ENCODE results near the gene DPYSL4.

DPYSL4 gene

DNA sequence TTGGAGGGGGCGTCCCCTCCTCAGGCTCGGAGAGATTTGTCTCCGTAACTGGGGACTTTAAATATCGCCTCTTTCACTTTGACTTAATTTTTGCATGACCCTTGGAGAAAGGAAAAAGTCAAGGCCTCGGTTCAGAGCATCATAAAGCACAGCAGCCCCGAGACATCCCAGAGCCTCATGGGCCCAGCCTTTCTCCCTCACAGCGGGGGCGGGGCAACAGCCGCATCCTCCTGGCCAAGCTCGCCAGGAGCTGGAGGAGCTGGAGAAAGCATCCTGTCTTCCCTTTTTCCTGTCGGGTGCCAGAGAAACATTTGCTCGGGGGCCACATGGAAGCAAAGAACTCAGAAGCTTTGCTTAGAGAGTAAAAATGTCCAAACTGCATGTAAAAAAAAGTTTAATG, 43.6 kb upstream of the DPYSL4 start:
- 66 to 67% methylated on average over 7 to 12 of the region's 12 CpGs for WGBS, 2 experiments (ENCODE audit: insufficient coverage in 2 of 2)
- Histone ChIP-seq H3K4me3 (ENCODE audit: extremely low read depth, insufficient read depth, low read length, poor library complexity, severe bottlenecking) (no peak overlapping the region), H3K36me3 (ENCODE audit: control insufficient read depth, insufficient read depth, low read length) (no peaks in the 10 kb centered on the region), H3K4me1 (ENCODE audit: control insufficient read depth, insufficient read depth, low read length, poor library complexity, severe bottlenecking) (no peaks in the 10 kb centered on the region), H3K27ac (ENCODE audit: low read depth, low read length, severe bottlenecking) (no peak overlapping the region), H3K9me3 (ENCODE audit: control insufficient read depth, low read length) (no peaks in the 10 kb centered on the region)

DNA sequence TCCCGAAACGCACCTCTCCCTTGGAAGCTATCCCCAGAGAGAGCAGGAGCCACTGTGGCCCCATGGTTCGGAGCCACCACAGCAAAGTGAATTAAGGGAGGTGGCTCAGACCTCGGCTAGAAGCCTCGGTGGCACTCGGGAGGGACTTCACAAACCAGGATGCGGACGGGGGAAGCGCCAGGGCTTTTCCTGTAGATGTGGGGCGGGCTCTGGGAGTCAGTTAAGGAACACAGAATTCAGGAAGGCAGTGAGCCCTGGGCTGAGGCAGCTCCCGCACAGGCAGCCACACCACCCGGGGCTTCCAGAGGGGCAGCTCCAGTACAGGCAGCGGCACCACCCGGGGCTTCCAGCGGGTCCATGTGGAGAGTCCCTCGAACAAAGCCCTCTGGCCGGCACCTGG, 42.7 kb upstream of the DPYSL4 start:
- Histone ChIP-seq H3K4me3 (ENCODE audit: extremely low read depth, insufficient read depth, low read length, poor library complexity, severe bottlenecking) (no peak overlapping the region), H3K9me3 (ENCODE audit: control insufficient read depth, low read length) (no peaks in the 10 kb centered on the region), H3K36me3 (ENCODE audit: control insufficient read depth, insufficient read depth, low read length) (no peaks in the 10 kb centered on the region), H3K27ac (ENCODE audit: low read depth, low read length, severe bottlenecking) (no peak overlapping the region), H3K4me1 (ENCODE audit: control insufficient read depth, insufficient read depth, low read length, poor library complexity, severe bottlenecking) (no peaks in the 10 kb centered on the region)
- 74 to 75% methylated on average over 14 to 15 of the region's 17 CpGs for WGBS, 2 experiments (ENCODE audit: insufficient coverage in 2 of 2)

DNA sequence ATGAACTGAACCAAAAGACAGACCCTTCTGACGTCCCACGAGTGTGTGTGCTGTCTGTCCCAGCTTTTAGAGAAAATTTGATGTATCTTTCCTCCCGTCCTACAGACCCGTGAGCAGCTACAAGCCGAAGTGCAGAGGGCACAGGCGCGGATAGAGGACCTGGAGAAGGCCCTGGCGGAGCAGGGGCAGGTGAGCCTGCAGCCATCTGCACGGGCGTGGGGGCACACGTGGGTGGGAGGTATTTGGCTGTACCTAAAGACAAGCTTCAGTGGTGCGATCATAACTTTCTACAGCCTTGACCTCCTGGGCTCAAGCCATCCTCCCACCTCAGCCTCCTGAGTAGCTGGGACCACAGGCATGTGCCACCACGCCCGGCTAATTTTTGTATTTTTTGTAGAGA, 41.7 kb upstream of the DPYSL4 start:
- H3K27ac ChIP-seq (ENCODE audit: low read depth, low read length, severe bottlenecking), result no peak overlapping the region
- H3K4me3 ChIP-seq (ENCODE audit: extremely low read depth, insufficient read depth, low read length, poor library complexity, severe bottlenecking), result no peak overlapping the region
- 89 to 96% methylated on average over 7 to 14 of the region's 14 CpGs for WGBS, 2 experiments (ENCODE audit: insufficient coverage in 2 of 2)

DNA sequence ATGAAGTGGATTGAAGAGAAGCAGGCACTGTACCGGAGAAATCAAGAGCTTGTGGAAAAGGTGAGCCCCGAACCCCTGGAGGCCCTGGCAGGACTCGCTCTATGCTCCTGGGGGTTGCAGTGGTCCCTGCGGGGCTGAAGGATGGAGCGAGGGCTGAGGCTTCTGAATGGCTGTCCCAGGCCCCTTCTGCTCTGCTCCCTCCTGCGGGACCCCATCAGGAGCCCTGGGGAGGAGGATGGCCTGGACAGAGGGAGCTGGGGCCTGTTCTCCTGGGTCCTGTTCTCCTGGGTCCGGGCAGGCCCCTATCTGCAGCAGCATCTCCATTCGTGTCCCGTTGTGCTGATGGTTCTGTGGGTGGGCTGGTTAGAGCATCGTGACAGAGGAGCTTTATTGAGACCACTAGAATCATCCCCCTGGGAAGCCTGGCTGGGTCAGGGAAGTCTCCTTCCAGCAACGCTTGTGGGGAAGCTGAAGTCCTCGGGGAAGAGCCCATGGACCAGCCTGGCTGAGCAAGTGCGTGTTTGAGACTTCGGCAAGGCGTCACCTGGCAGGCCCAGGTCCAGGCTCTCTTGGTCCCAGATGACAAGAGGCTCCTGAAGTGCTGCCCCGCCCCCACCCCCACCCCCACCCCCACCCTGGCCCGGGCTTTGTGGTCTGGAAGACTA, 41.1 kb upstream of the DPYSL4 start:
- 82 to 86% methylated on average over 12 of the region's 17 CpGs for WGBS, 2 experiments (ENCODE audit: insufficient coverage in 2 of 2)
- Histone ChIP-seq H3K4me1 (ENCODE audit: control insufficient read depth, insufficient read depth, low read length, poor library complexity, severe bottlenecking) (no peaks in the 10 kb centered on the region), H3K9me3 (ENCODE audit: control insufficient read depth, low read length) (no peaks in the 10 kb centered on the region), H3K27ac (ENCODE audit: low read depth, low read length, severe bottlenecking) (no peak overlapping the region), H3K4me3 (ENCODE audit: extremely low read depth, insufficient read depth, low read length, poor library complexity, severe bottlenecking) (no peak overlapping the region), H3K36me3 (ENCODE audit: control insufficient read depth, insufficient read depth, low read length) (no peaks in the 10 kb centered on the region)

More for the DNA sequence above, 41.7 kb upstream of the DPYSL4 start:
- no peaks in the 10 kb centered on the region for H3K9me3 ChIP-seq (ENCODE audit: control insufficient read depth, low read length)
- H3K4me1 ChIP-seq (ENCODE audit: control insufficient read depth, insufficient read depth, low read length, poor library complexity, severe bottlenecking), result no peaks in the 10 kb centered on the region
- no peaks in the 10 kb centered on the region for H3K36me3 ChIP-seq (ENCODE audit: control insufficient read depth, insufficient read depth, low read length)

DNA sequence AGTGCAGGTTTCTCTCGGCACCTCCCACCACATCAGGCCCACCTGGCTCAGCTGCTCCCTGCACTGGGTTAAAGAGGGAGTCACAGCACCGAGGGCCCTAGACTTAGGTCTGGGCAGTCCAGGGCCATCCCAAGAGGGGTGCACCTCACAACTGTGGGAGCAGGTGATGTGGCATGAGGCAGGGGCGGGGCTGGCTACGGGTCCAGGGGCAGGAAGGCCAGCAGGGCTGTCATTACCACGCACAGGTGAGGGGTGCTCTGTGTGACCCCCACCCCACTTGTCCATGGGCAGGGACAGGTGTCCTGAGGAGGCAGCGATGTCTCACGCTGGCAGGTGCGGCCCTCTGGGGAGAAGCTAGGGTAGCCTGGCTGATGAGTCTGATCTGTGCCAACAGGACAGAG, 40.5 kb upstream of the DPYSL4 start:
- Histone ChIP-seq H3K4me1 (ENCODE audit: control insufficient read depth, insufficient read depth, low read length, poor library complexity, severe bottlenecking) (no peaks in the 10 kb centered on the region), H3K27ac (ENCODE audit: low read depth, low read length, severe bottlenecking) (no peak overlapping the region)
- 71 to 75% methylated on average over 8 of the region's 8 CpGs for WGBS, 2 experiments (ENCODE audit: insufficient coverage in 2 of 2)

DNA sequence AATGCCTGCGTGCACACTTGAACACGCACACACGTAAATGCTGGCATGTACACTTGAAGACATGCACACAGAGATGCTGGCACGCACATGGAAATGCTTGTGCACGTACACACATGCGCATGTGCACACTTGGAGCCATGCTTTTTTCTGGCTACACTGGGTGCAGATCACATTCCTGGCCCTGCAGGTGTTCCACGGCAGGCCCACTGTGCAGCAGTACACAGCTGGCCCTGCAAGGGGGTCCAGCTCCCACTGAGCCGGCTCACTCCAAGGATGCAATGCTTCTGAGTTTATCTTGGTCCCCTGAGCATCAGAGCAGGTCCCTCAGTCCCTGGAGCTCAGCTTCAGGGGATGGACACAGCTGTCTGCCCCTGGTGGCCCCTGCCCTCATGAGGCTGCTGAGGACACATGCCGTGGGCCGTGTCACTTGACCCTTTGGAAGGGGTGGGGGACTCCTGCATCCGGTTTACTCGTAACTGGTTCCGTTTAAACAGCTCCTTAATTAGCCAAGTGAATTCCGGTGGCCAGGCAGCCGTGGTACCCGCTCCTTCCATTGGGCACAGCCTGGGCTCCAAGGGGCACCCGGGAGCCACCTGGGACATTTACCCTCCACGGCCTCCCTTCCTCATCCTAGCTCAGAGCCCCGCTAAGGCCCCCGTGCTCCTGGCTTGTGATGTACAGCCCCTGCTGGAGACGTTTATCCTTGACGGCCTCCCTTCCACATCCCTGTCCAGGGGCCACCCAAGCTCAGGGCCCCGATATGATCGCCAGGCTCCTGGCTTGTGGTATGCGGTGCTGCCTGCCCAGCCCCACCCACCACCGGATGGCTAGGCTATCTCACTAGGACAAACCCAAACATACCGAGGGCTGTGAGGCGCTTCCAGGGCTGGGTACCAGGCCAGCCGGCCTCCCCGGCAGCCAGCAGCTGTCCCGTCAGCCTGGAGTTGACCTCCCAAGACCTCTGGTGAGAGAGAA, 39.5 kb upstream of the DPYSL4 start:
- 87 to 88% methylated on average over 30 to 31 of the region's 31 CpGs for WGBS, 2 experiments (ENCODE audit: insufficient coverage in 2 of 2)
- H3K27ac ChIP-seq (ENCODE audit: low read depth, low read length, severe bottlenecking), result no peak overlapping the region
- H3K9me3 ChIP-seq (ENCODE audit: control insufficient read depth, low read length), result no peaks in the 10 kb centered on the region
- H3K4me1 ChIP-seq (ENCODE audit: control insufficient read depth, insufficient read depth, low read length, poor library complexity, severe bottlenecking), result no peaks in the 10 kb centered on the region
- H3K4me3 ChIP-seq (ENCODE audit: extremely low read depth, insufficient read depth, low read length, poor library complexity, severe bottlenecking), result no peak overlapping the region
- H3K36me3 ChIP-seq (ENCODE audit: control insufficient read depth, insufficient read depth, low read length), result no peaks in the 10 kb centered on the region

More for the DNA sequence above, 40.5 kb upstream of the DPYSL4 start:
- Histone ChIP-seq H3K4me3 (ENCODE audit: extremely low read depth, insufficient read depth, low read length, poor library complexity, severe bottlenecking) (no peak overlapping the region), H3K9me3 (ENCODE audit: control insufficient read depth, low read length) (no peaks in the 10 kb centered on the region), H3K36me3 (ENCODE audit: control insufficient read depth, insufficient read depth, low read length) (no peaks in the 10 kb centered on the region)

DNA sequence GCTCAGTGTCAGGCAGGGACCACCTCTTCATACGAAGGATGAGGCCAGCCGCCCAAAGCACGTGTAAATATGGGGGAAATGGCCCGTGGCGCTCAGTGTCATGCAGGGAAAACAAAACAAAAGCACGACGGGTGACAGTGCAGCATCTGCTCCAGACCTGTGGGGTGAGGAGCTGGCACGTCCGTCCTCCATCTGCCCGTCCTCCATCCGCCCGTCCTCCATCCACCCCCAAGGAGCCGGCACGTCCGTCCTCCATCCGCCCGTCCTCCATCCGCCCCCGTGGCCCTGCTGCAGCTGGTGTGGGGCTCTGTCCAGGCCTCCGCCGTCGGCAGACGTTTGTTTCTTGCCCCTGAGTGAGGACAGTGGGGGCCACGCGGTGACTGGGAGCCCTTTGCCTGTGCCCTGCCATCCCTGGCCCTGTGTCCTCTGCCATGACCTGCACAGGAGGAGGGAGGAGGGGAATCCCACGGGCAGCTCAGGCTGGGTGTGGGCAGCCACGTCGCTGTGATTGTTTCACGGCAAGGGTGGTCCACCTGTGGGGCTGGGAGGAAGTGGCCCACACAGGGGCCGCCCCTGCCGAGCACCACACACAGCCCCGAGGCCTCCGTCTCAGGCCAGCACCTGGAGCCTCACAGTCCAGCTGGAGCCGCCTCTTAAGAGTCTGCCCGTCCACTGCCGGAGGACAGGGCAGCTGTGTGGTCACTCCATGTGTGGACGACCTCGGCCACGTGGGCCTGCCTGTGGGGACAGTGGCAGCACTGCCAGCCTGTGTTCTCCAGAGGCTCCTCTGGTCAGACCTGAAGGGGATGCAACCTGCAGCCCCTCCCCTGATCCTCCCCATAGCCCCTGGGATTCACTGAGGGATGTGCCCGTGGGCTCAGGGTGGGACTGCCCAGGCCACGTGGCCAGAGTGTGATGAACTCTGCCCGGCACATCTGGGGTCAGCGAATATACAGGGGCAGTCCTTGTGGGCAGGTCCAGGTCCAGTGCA, 38.2 kb upstream of the DPYSL4 start:
- Histone ChIP-seq H3K4me3 (ENCODE audit: extremely low read depth, insufficient read depth, low read length, poor library complexity, severe bottlenecking) (no peak overlapping the region), H3K4me1 (ENCODE audit: control insufficient read depth, insufficient read depth, low read length, poor library complexity, severe bottlenecking) (no peaks in the 10 kb centered on the region), H3K9me3 (ENCODE audit: control insufficient read depth, low read length) (no peaks in the 10 kb centered on the region), H3K36me3 (ENCODE audit: control insufficient read depth, insufficient read depth, low read length) (no peaks in the 10 kb centered on the region), H3K27ac (ENCODE audit: low read depth, low read length, severe bottlenecking) (no peak overlapping the region)
- WGBS, 2 experiments (ENCODE audit: insufficient coverage in 2 of 2), result 87 to 90% methylated on average over 31 to 37 of the region's 43 CpGs

DNA sequence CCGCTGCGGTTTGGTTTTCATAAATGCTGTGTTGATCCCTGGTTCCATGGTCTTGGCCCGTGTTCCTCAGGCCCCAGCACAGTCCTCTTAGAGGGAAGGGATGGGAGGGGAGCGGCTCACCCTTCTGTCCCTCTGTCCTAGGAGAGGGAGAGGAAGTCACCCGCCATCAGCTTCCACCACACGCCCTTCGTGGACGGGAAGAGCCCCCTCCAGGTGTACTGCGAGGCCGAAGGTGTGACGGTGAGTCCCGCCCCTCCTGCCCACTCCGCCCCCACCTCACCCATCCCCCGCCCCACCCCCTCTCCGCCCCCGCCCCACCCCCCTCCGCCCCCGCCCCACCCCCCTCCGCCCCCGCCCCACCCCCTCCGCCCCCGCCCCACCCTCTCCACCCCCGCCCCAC, 37.5 kb upstream of the DPYSL4 start:
- Histone ChIP-seq H3K4me1 (ENCODE audit: control insufficient read depth, insufficient read depth, low read length, poor library complexity, severe bottlenecking) (no peaks in the 10 kb centered on the region), H3K36me3 (ENCODE audit: control insufficient read depth, insufficient read depth, low read length) (no peaks in the 10 kb centered on the region), H3K4me3 (ENCODE audit: extremely low read depth, insufficient read depth, low read length, poor library complexity, severe bottlenecking) (no peak overlapping the region), H3K27ac (ENCODE audit: low read depth, low read length, severe bottlenecking) (no peak overlapping the region), H3K9me3 (ENCODE audit: control insufficient read depth, low read length) (no peaks in the 10 kb centered on the region)
- WGBS, 2 experiments (ENCODE audit: insufficient coverage in 2 of 2), result 93% methylated on average over 3 of the region's 23 CpGs

DNA sequence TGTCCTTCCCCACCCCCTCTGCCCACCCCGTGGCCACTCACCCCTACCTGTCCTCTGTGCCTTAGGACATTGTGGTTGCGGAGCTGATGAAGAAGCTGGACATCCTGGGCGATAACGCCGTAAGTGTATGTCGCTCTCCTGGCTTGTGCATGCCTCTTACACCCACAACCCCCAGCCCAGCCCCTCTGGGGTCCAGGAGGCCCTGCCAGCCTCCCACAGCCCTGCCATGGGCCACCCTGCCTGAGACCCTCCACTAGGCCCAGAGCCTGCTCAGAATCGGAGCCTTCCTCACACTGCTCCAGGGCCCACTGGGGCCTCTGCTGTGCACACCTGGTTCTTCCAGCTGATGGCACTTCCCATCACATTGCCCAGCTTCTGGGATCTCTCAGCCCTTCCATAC, 36.8 kb upstream of the DPYSL4 start:
- H3K4me1 ChIP-seq (ENCODE audit: control insufficient read depth, insufficient read depth, low read length, poor library complexity, severe bottlenecking), result no peaks in the 10 kb centered on the region
- 94 to 95% methylated on average over 4 to 6 of the region's 7 CpGs for WGBS, 2 experiments (ENCODE audit: insufficient coverage in 2 of 2)

DNA sequence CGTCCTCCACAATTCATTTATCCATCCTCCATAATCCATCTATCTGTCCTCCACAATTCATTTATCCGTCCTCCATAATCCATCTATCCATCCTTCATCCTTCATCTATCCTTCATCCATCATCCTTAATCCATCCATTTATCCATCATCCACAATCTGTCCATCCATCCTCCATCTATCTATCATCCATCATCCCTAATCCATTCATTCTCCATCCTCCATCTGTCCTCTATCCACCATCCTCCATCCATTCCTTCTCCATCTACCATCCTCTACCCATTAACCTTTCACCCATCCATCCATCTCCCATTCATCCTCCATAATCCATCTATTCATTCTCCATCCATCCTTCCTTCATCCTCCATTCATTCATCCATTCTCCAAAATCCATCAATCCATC, 36.0 kb upstream of the DPYSL4 start:
- H3K27ac ChIP-seq (ENCODE audit: low read depth, low read length, severe bottlenecking), result no peak overlapping the region
- H3K4me1 ChIP-seq (ENCODE audit: control insufficient read depth, insufficient read depth, low read length, poor library complexity, severe bottlenecking), result no peaks in the 10 kb centered on the region
- no peaks in the 10 kb centered on the region for H3K36me3 ChIP-seq (ENCODE audit: control insufficient read depth, insufficient read depth, low read length)
- 86 to 90% methylated on average over 2 of the region's 2 CpGs for WGBS, 2 experiments (ENCODE audit: insufficient coverage in 2 of 2)
- H3K4me3 ChIP-seq (ENCODE audit: extremely low read depth, insufficient read depth, low read length, poor library complexity, severe bottlenecking), result no peak overlapping the region
- H3K9me3 ChIP-seq (ENCODE audit: control insufficient read depth, low read length), result no peaks in the 10 kb centered on the region

More for the DNA sequence above, 36.8 kb upstream of the DPYSL4 start:
- H3K9me3 ChIP-seq (ENCODE audit: control insufficient read depth, low read length), result no peaks in the 10 kb centered on the region
- H3K4me3 ChIP-seq (ENCODE audit: extremely low read depth, insufficient read depth, low read length, poor library complexity, severe bottlenecking), result no peak overlapping the region
- H3K36me3 ChIP-seq (ENCODE audit: control insufficient read depth, insufficient read depth, low read length), result no peaks in the 10 kb centered on the region
- H3K27ac ChIP-seq (ENCODE audit: low read depth, low read length, severe bottlenecking), result no peak overlapping the region
